Neutrophil (primary cell): ENCODE data around the gene MRPL14.

Experiments
- H3K27ac ChIP-seq: fragments of 200-600 bp; sonication (generic); 2 replicates; pipeline ENCODE4 v1.5.1; 2016; ENCODE audit warnings: mild to moderate bottlenecking, moderate library complexity
- H3K27me3 ChIP-seq: fragments of 200-600 bp; sonication (generic); 2 replicates; pipeline ENCODE4 v1.6.0; 2016; ENCODE audit warnings: mild to moderate bottlenecking
- H3K36me3 ChIP-seq: fragments of 200-600 bp; sonication (generic); 2 replicates; pipeline ENCODE4 v1.5.1; 2017
- H3K4me1 ChIP-seq, 2 experiments: fragments of 200-600 bp in 1 of 2; sonication (generic) in 1 of 2; 1 replicate in 1 of 2; 2 replicates in 1 of 2; pipeline versions ENCODE4 v1.5.1 to v1.6.1; 2013 to 2016; ENCODE audit warnings: low read depth in 1 of 2, low read length in 1 of 2, mild to moderate bottlenecking in 1 of 2, moderate library complexity in 1 of 2; ENCODE audit not compliant: control insufficient read depth in 1 of 2, insufficient read depth in 1 of 2
- H3K4me3 ChIP-seq, 2 experiments: fragments of 200-600 bp in 1 of 2; sonication (generic) in 1 of 2; 1 replicate in 1 of 2; 2 replicates in 1 of 2; pipeline ENCODE4 v1.5.1; 2013 to 2016; ENCODE audit warnings: low read depth in 1 of 2, low read length in 1 of 2, mild to moderate bottlenecking in 1 of 2, moderate library complexity in 1 of 2
- H3K9me3 ChIP-seq: fragments of 200-600 bp; sonication (generic); 2 replicates; pipeline ENCODE4 v1.5.1; 2016
- CTCF ChIP-seq: fragments of 200-600 bp; sonication (generic); IDR thresholded peaks from 2 replicates; pipeline ENCODE4 v1.5.1; 2016; ENCODE audit warnings: antibody characterized with exemption

Gene MRPL14

GRCh38 chr6:44072452-44072958 is 54.7 kb downstream of the MRPL14 start:
- Histone ChIP-seq H3K36me3 (no peaks in the 10 kb centered on the region), H3K4me1 (peaks cover 18% of the 10 kb centered on the region in 2 experiments), H3K4me3 (peak overlapping the region; percentile 55 to 59), H3K27ac (no peak overlapping the region), H3K27me3 (peaks cover 99% of the 10 kb centered on the region), H3K9me3 (no peaks in the 10 kb centered on the region)
- no peak for TF ChIP-seq CTCF

GRCh38 chr6:44071670-44072451 is 55.4 kb downstream of the MRPL14 start:
- peaks cover 99% of the 10 kb centered on the region for H3K27me3 ChIP-seq
- no peak overlapping the region for H3K27ac ChIP-seq
- H3K36me3 ChIP-seq: no peaks in the 10 kb centered on the region
- no peaks in the 10 kb centered on the region for H3K9me3 ChIP-seq
- H3K4me1 ChIP-seq: peaks cover 18% of the 10 kb centered on the region in 2 experiments
- no peak overlapping the region for H3K4me3 ChIP-seq
- no peak for TF ChIP-seq CTCF

- Histone ChIP-seq H3K36me3 (no peaks in the 10 kb centered on the region), H3K27ac (no peak overlapping the region), H3K27me3 (peaks cover 94% of the 10 kb centered on the region), H3K4me1 (peaks cover 9% of the 10 kb centered on the region in 2 experiments), H3K9me3 (no peaks in the 10 kb centered on the region), H3K4me3 (no peak overlapping the region)
- no peak for TF ChIP-seq CTCF
Observed at GRCh38 chr6:44068607-44069296, 58.5 kb downstream of the MRPL14 start.

- Histone ChIP-seq H3K4me1 (no peaks in the 10 kb centered on the region), H3K4me3 (no peak overlapping the region), H3K36me3 (no peaks in the 10 kb centered on the region), H3K27ac (no peak overlapping the region), H3K9me3 (no peaks in the 10 kb centered on the region), H3K27me3 (peaks cover 81% of the 10 kb centered on the region)
- no peak for TF ChIP-seq CTCF
Observed at GRCh38 chr6:44067173-44068139, 59.8 kb downstream of the MRPL14 start.
